GM20000 (cell line): Measurements from ENCODE around the gene NEK9.

ENCODE experiments used
- DNase-seq: peaks from one replicate; pipeline ENCODE4 v3.0.0; 2012; ENCODE audit warnings: low spot score
- TF ChIP-seq, protein P1 (sequence below): IDR thresholded peaks from 2 replicates; pipeline ENCODE4 v1.5.1; 2012; ENCODE audit warnings: mild to moderate bottlenecking, control low read depth; ENCODE audit errors: extremely low read depth, missing control alignments

The NEK9 gene

GRCh38 chr14:75090353-75090752 is 36.5 kb downstream of the NEK9 start:
- DNase-seq: no peak

GRCh38 chr14:75088566-75089373 is 38.1 kb downstream of the NEK9 start:
- TF ChIP-seq, protein P1, sequence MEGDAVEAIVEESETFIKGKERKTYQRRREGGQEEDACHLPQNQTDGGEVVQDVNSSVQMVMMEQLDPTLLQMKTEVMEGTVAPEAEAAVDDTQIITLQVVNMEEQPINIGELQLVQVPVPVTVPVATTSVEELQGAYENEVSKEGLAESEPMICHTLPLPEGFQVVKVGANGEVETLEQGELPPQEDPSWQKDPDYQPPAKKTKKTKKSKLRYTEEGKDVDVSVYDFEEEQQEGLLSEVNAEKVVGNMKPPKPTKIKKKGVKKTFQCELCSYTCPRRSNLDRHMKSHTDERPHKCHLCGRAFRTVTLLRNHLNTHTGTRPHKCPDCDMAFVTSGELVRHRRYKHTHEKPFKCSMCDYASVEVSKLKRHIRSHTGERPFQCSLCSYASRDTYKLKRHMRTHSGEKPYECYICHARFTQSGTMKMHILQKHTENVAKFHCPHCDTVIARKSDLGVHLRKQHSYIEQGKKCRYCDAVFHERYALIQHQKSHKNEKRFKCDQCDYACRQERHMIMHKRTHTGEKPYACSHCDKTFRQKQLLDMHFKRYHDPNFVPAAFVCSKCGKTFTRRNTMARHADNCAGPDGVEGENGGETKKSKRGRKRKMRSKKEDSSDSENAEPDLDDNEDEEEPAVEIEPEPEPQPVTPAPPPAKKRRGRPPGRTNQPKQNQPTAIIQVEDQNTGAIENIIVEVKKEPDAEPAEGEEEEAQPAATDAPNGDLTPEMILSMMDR: peak; percentile 28
- DNase-seq: peak; percentile 45

More at GRCh38 chr14:75090353-75090752, 36.5 kb downstream of the NEK9 start:
- TF ChIP-seq, protein P1: no peak

DNA sequence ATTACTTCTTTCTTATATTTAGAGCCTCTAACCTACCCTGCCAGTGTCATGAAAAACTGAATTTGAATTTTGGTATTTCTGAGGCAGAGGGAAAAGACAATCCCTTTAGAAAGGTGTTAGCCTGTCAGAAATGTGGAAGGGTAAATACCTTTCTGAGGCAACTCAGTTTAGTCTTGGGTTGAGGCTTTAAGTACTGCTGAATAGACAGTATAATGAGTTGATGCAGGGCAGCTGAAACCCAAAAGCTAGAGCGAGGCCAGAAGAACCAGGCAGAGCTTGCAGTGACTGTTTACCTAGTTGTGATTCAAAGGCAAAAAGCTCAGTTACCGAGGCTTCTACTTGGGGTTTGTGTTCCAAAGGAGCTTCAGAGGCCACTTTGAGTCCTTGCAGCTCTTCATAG is 38.7 kb downstream of the NEK9 start:
- no peak for DNase-seq
- TF ChIP-seq, protein P1: no peak

- TF ChIP-seq, protein P1: no peak
- DNase-seq: no peak
Observed at GRCh38 chr14:75084513-75084912, 42.3 kb downstream of the NEK9 start.

DNA sequence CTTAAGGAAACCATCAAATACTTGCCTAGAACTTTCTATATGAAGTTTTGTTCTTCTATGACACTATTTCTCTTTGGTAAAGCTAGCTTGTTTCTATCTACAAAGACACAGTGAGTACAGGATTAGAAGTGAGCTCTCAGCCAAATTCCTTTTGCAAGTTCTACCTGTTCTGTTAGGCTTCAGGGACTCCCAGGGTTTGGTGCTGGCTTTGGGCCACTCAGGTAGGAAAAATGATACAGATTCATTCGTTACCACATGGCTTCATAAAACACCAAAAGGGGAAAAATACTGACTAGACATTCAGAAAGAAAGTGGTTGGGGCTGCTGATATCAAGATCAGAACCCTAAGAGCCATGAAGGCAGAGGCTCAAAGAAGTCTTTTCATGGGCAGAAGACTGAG is 43.6 kb downstream of the NEK9 start:
- DNase-seq: no peak
- TF ChIP-seq, protein P1: no peak

DNA sequence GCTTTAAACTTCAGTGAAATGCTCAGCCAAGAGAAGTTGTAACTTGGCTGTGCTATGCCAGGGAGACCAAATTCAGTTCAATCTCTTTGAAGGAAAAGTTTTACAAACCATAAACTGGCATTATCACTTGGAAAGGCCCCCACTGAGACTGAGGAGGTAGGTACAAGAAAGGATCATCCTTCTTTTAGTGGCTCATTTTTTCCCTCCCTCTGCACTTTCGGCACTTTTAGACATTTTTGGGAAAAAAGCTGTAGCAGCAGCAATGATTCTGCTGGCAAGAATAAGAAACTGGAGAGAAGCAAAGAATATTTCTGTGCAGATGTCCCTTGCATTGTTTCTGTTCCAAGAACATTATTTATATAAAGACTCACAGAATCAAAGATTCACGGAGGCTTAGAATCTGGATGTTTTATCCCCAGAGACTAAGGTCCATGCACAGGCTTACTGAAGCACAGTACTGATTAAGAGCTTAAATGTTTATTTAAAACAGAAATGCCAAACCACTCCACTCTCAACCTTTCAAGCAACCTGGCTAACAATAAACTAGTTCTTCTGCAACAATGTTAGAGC is 45.1 kb downstream of the NEK9 start:
- TF ChIP-seq, protein P1: no peak
- DNase-seq: no peak

- DNase-seq: no peak
- TF ChIP-seq, protein P1: no peak
Observed at GRCh38 chr14:75079521-75079920, 47.3 kb downstream of the NEK9 start.
